Endothelial cell of umbilical vein (primary cell): Measurements from ENCODE around the gene NFYC. TPM values are rescaled to one million over a fixed set of nuclear protein-coding genes. Genes with fewer than 3 reads are reported as not detected.

Experiments used
- BruUV-seq: library from RNA; stranded (reverse); fragments of 400-500 nt; replicated peaks from 2 replicates; lab custom pipeline; 2021; lab: Mats Ljungman, UMichigan
- CTCF ChIA-PET: fragments of 300-600, 350-600 bp; sonication (Branson Sonifier 250); formaldehyde crosslinking; loops from one replicate; lab custom pipeline; 2021; ENCODE audit warnings: antibody characterized with exemption, inconsistent platforms; lab: Charles Lee
- POLR2A ChIA-PET: fragments of 300-600, 350-600 bp; sonication (Branson Sonifier 250); formaldehyde crosslinking; loops from one replicate; lab custom pipeline; 2021; ENCODE audit warnings: antibody characterized with exemption, inconsistent platforms; lab: Charles Lee
- DNase-seq: peaks from one replicate; pipeline ENCODE4 v3.0.0-alpha.2; 2011; ENCODE audit warnings: low read depth, low spot score
- FAIRE-seq: peaks from 2 replicates; lab custom pipeline; 2011; peaks lifted over from hg19 to GRCh38; lab: Jason Lieb, UNC
- H2AFZ ChIP-seq: 2 replicates; pipeline ENCODE4 v1.6.0; 2012; ENCODE audit warnings: low read depth, low read length, control low read depth, inconsistent platforms
- H3K27ac ChIP-seq: 2 replicates; pipeline ENCODE4 v1.5.1; 2011; ENCODE audit warnings: low read depth, mild to moderate bottlenecking, control low read depth, low read length, moderate library complexity; ENCODE audit not compliant: insufficient read depth
- H3K27me3 ChIP-seq, 2 experiments: 2 replicates each; pipeline versions ENCODE4 v1.6.0 to v1.6.1; 2011; ENCODE audit warnings: low read length in 2 of 2, mixed read lengths in 1 of 2; ENCODE audit not compliant: control insufficient read depth in 2 of 2, insufficient read depth in 2 of 2
- H3K36me3 ChIP-seq, 2 experiments: 2 replicates in 1 of 2; 3 replicates in 1 of 2; pipeline ENCODE4 v1.5.1; 2011; ENCODE audit warnings: low read length in 2 of 2, mild to moderate bottlenecking in 1 of 2, moderate library complexity in 1 of 2; ENCODE audit not compliant: control insufficient read depth in 2 of 2, insufficient read depth in 2 of 2; ENCODE audit errors: extremely low read depth in 1 of 2
- H3K4me1 ChIP-seq: 3 replicates; pipeline ENCODE4 v1.5.1; 2011; ENCODE audit warnings: mild to moderate bottlenecking, low read length; ENCODE audit not compliant: control insufficient read depth, insufficient read depth; ENCODE audit errors: extremely low read depth
- H3K4me2 ChIP-seq: 2 replicates; pipeline ENCODE4 v1.6.1; 2011; ENCODE audit warnings: low read length, control low read depth, mixed read lengths; ENCODE audit not compliant: insufficient read depth
- H3K4me3 ChIP-seq, 3 experiments: fragments of 200-600 bp in 1 of 3; sonication (generic), shearing (Covaris generic) in 1 of 3; replicated peaks in 1 of 3; 2 replicates each; pipeline ENCODE4 v1.5.1; 2011 to 2016; ENCODE audit warnings: control low read depth in 3 of 3, low read length in 3 of 3, mild to moderate bottlenecking in 2 of 3, inconsistent platforms in 1 of 3, low read depth in 1 of 3, moderate library complexity in 1 of 3; ENCODE audit not compliant: insufficient read depth in 1 of 3
- H3K79me2 ChIP-seq: 2 replicates; pipeline ENCODE4 v1.6.0; 2012; ENCODE audit warnings: low read length, inconsistent platforms; ENCODE audit not compliant: control insufficient read depth, insufficient read depth
- H3K9ac ChIP-seq: replicated peaks from 2 replicates; pipeline ENCODE3; 2011; ENCODE audit warnings: low read length, control low read depth; ENCODE audit not compliant: insufficient read depth; ENCODE audit errors: extremely low read depth
- H3K9me1 ChIP-seq: replicated peaks from 3 replicates; pipeline ENCODE4 v1.6.0; 2011; ENCODE audit warnings: mild to moderate bottlenecking, low read length; ENCODE audit not compliant: control insufficient read depth, insufficient read depth; ENCODE audit errors: extremely low read depth
- H3K9me3 ChIP-seq: replicated peaks from 2 replicates; pipeline ENCODE4 v1.5.1; 2012; ENCODE audit warnings: low read length, inconsistent platforms; ENCODE audit not compliant: control insufficient read depth, insufficient read depth
- H4K20me1 ChIP-seq: replicated peaks from 2 replicates; pipeline ENCODE3; 2011; ENCODE audit warnings: mild to moderate bottlenecking, low read length; ENCODE audit not compliant: control insufficient read depth, insufficient read depth; ENCODE audit errors: extremely low read depth
- CTCF ChIP-seq, 2 donors: IDR thresholded peaks; 1 replicate in 1 of 2; 2 replicates in 1 of 2; pipeline ENCODE4 v1.5.1; 2011; ENCODE audit warnings: low read length in 2 of 2, mild to moderate bottlenecking in 2 of 2, moderate library complexity in 2 of 2, control low read depth in 1 of 2, inconsistent platforms in 1 of 2, low read depth in 1 of 2; ENCODE audit not compliant: insufficient read depth in 1 of 2; ENCODE audit errors: extremely low read depth in 1 of 2
- EZH2 ChIP-seq: IDR thresholded peaks from 2 replicates; pipeline ENCODE4 v1.6.1; 2012; ENCODE audit warnings: borderline replicate concordance, low read depth, mild to moderate bottlenecking, moderate library complexity, low read length, inconsistent platforms; ENCODE audit not compliant: severe bottlenecking
- FOS ChIP-seq: IDR thresholded peaks from 2 replicates; pipeline ENCODE4 v1.6.1; 2011; ENCODE audit warnings: mild to moderate bottlenecking, low read length, moderate library complexity, borderline replicate concordance; ENCODE audit not compliant: insufficient read depth
- GATA2 ChIP-seq: IDR thresholded peaks from 2 replicates; pipeline ENCODE4 v1.7.0; 2011; ENCODE audit warnings: low read depth, mild to moderate bottlenecking, moderate library complexity, mixed read lengths, low read length; ENCODE audit not compliant: insufficient read length, insufficient read depth
- JUN ChIP-seq: IDR thresholded peaks from 2 replicates; pipeline ENCODE4 v1.6.1; 2011; ENCODE audit warnings: borderline replicate concordance, low read depth; ENCODE audit not compliant: insufficient read length, insufficient read depth
- MAX ChIP-seq: IDR thresholded peaks from 2 replicates; pipeline ENCODE4 v1.6.1; 2011; ENCODE audit not compliant: insufficient read depth, insufficient read length
- MYC ChIP-seq: IDR thresholded peaks from one replicate; pipeline ENCODE4 v1.6.1; 2011; ENCODE audit warnings: mild to moderate bottlenecking, low read depth, low read length
- POLR2A ChIP-seq: IDR thresholded peaks from 2 replicates; pipeline ENCODE4 v1.6.1; 2012; ENCODE audit warnings: low read depth, mild to moderate bottlenecking, control low read depth, low read length
- POLR2AphosphoS5 ChIP-seq: IDR thresholded peaks from 2 replicates; pipeline ENCODE4 v1.6.1; 2012; ENCODE audit warnings: low read depth, mild to moderate bottlenecking, control low read depth, low read length, moderate library complexity; ENCODE audit not compliant: insufficient read depth
- dilution Hi-C: fragments of 300-500 bp; cut with MboI; formaldehyde crosslinking; loops from one replicate; pipeline ENCODE4 v1.15.0; 2019; ENCODE audit warnings: low sequenced_read_pairs; ENCODE audit not compliant: extremely low pct_ligation_motif_present
- intact Hi-C: fragments of 100-400 bp; cut with micrococcal nuclease; formaldehyde crosslinking; loops from one replicate; pipeline ENCODE4 v1.10.0; 2022
- polyA plus RNA-seq, 4 experiments: library from polyadenylated mRNA; depleted of rRNA in 3 of 4; stranded (reverse) in 3 of 4; unstranded in 1 of 4; fragments of >200 nt; gene quantifications; 2 replicates each; pipeline versions ENCODE4 v1.2.1 to v1.2.3, GENCODE V29; 2011 to 2012; ENCODE audit warnings: missing spikeins in 1 of 4
- total RNA-seq: library from RNA; stranded (reverse); gene quantifications from 2 replicates; pipeline ENCODE4 v1.2.3, GENCODE V29; 2021

NFYC gene
- total and polyA plus RNA-seq, 2 donors (not counting 3 experiments of a cell fraction or from before 2014, with no cell fraction given), result 51.1 to 81.7 TPM

- intact Hi-C loops (no loop called here), dilution Hi-C loops (no loop called here)
- FAIRE-seq (no peak), DNase-seq (no peak)
- CTCF ChIA-PET, result no interaction called here
- no peak overlapping the region for H2AFZ ChIP-seq
- H3K4me2 ChIP-seq, result no peak overlapping the region
- peak overlapping the region in 1 of 3 experiments; percentile 9 for H3K4me3 ChIP-seq
- POLR2A ChIA-PET, result no interaction called here
- H3K79me2 ChIP-seq, result no peaks in the 10 kb centered on the region
- no peaks in the 10 kb centered on the region for H3K9me3 ChIP-seq
- H3K27me3 ChIP-seq, result peaks cover 13 to 20% of the 10 kb centered on the region in 2 experiments
- H3K27ac ChIP-seq, result no peak overlapping the region
- TF ChIP-seq EZH2, result peak; percentile 60
- no peak for TF ChIP-seq GATA2
- H4K20me1 ChIP-seq, result no peaks in the 10 kb centered on the region
- no TSS peak for BruUV-seq
- H3K9me1 ChIP-seq, result no peaks in the 10 kb centered on the region
- H3K36me3 ChIP-seq, result no peaks in the 10 kb centered on the region
- no peaks in the 10 kb centered on the region for H3K4me1 ChIP-seq
- no peak overlapping the region for H3K9ac ChIP-seq
Observed at GRCh38 chr1:40784141-40784770, 92.8 kb downstream of the NFYC start.

- Histone ChIP-seq H3K27me3 (peaks cover 14 to 20% of the 10 kb centered on the region in 2 experiments), H3K9me3 (no peaks in the 10 kb centered on the region), H3K4me1 (no peaks in the 10 kb centered on the region), H3K4me2 (no peak overlapping the region), H3K9me1 (no peaks in the 10 kb centered on the region), H4K20me1 (no peaks in the 10 kb centered on the region), H3K27ac (no peak overlapping the region), H2AFZ (no peak overlapping the region), H3K9ac (no peak overlapping the region), H3K36me3 (no peaks in the 10 kb centered on the region), H3K4me3 (no peak overlapping the region), H3K79me2 (no peaks in the 10 kb centered on the region)
- TF ChIP-seq CTCF (IDR thresholded peaks at IDR 0.05; ENCODE audit: extremely low read depth in 1 of 2, insufficient read depth in 1 of 2, low read depth in 1 of 2, low read length in 2 of 2) (no peak), POLR2AphosphoS5 (no peak), GATA2 (no peak), POLR2A (no peak), JUN (no peak), MAX (no peak), MYC (no peak), EZH2 (no peak), FOS (no peak)
- BruUV-seq, result no TSS peak
- FAIRE-seq, result no peak
- DNase-seq, result no peak
- POLR2A ChIA-PET, result no interaction called here
- dilution Hi-C loops (no loop called here), intact Hi-C loops (no loop called here)
- CTCF ChIA-PET, result no interaction called here
Observed at GRCh38 chr1:40784771-40785151, 93.3 kb downstream of the NFYC start.
